SK-N-SH treated with all-trans-retinoic acid at 6 μM for 48 hours (cell line): ENCODE results near the gene CPEB1.

ENCODE experiments used
- ATAC-seq: fragments of 200-7000 bp; cut with Tn5 transposase; 3 replicates; pipeline ENCODE4 v1.9.1; 2020; ENCODE audit warnings: mild to moderate bottlenecking, moderate library complexity
- ARNTL ChIP-seq: fragments of 450-650 bp; formaldehyde crosslinking; IDR thresholded peaks from 2 replicates; pipeline ENCODE4 v1.5.0; 2020; ENCODE audit warnings: low read depth, mild to moderate bottlenecking, moderate library complexity, borderline replicate concordance
- BACH2 ChIP-seq: fragments of 250-450 bp; sonication (Bioruptor Pico); IDR thresholded peaks from 2 replicates; pipeline ENCODE4 v1.9.0; 2021; ENCODE audit warnings: mild to moderate bottlenecking, borderline replicate concordance
- CSDC2 ChIP-seq: fragments of 250-450 bp; sonication (Bioruptor Pico); IDR thresholded peaks from 2 replicates; pipeline ENCODE4 v1.5.0; 2020; ENCODE audit warnings: mild to moderate bottlenecking, moderate library complexity
- CSRNP3 ChIP-seq: fragments of 250-450 bp; sonication (Bioruptor Pico); IDR thresholded peaks from 2 replicates; pipeline ENCODE4 v1.5.1; 2021; ENCODE audit warnings: mild to moderate bottlenecking, moderate library complexity
- ESRRG ChIP-seq: fragments of 250-450 bp; sonication (Bioruptor Pico); IDR thresholded peaks from 2 replicates; pipeline ENCODE4 v1.6.1; 2021; ENCODE audit warnings: mild to moderate bottlenecking
- GLIS3 ChIP-seq: fragments of 250-450 bp; sonication (Bioruptor Pico); IDR thresholded peaks from 2 replicates; pipeline ENCODE4 v1.5.0; 2020; ENCODE audit warnings: mild to moderate bottlenecking, moderate library complexity
- ISL1 ChIP-seq: fragments of 250-450 bp; sonication (Bioruptor Pico); IDR thresholded peaks from 2 replicates; pipeline ENCODE4 v2.1.2; 2022; ENCODE audit warnings: mild to moderate bottlenecking, moderate library complexity
- PPARA ChIP-seq: fragments of 250-450 bp; sonication (Bioruptor Pico); IDR thresholded peaks from 2 replicates; pipeline ENCODE4 v1.5.0; 2020; ENCODE audit warnings: mild to moderate bottlenecking, borderline replicate concordance
- SNAI2 ChIP-seq: fragments of 250-450 bp; sonication (Bioruptor Pico); IDR thresholded peaks from 2 replicates; pipeline ENCODE4 v1.5.0; 2020; ENCODE audit warnings: mild to moderate bottlenecking, moderate library complexity
- TCF4 ChIP-seq: fragments of 250-450 bp; sonication (Bioruptor Pico); IDR thresholded peaks from 2 replicates; pipeline ENCODE4 v1.8.0; 2021; ENCODE audit warnings: mild to moderate bottlenecking, moderate library complexity, borderline replicate concordance
- TOX ChIP-seq: fragments of 250-450 bp; sonication (Bioruptor Pico); IDR thresholded peaks from 2 replicates; pipeline ENCODE4 v1.8.0; 2021; ENCODE audit warnings: mild to moderate bottlenecking, moderate library complexity, borderline replicate concordance
- ZC3H10 ChIP-seq: fragments of 250-450 bp; sonication (Bioruptor Pico); IDR thresholded peaks from 2 replicates; pipeline ENCODE4 v1.5.1; 2021; ENCODE audit warnings: mild to moderate bottlenecking, moderate library complexity
- ZFP3 ChIP-seq: fragments of 250-450 bp; sonication (Bioruptor Pico); IDR thresholded peaks from 2 replicates; pipeline ENCODE4 v1.5.0; 2020; ENCODE audit warnings: mild to moderate bottlenecking, moderate library complexity
- ZFP30 ChIP-seq: fragments of 450-650 bp; formaldehyde crosslinking; IDR thresholded peaks from 2 replicates; pipeline ENCODE4 v1.5.0; 2022; ENCODE audit warnings: mild to moderate bottlenecking, moderate library complexity
- ZNF565 ChIP-seq: fragments of 450-650 bp; formaldehyde crosslinking; conservative IDR thresholded peaks from 2 replicates; pipeline ENCODE4 v1.5.0; 2020; ENCODE audit warnings: low read depth, mild to moderate bottlenecking, moderate library complexity
- ZNF70 ChIP-seq: fragments of 450-650 bp; formaldehyde crosslinking; IDR thresholded peaks from 2 replicates; pipeline ENCODE4 v1.5.0; 2020; ENCODE audit warnings: mild to moderate bottlenecking, moderate library complexity
- ZNF8 ChIP-seq: fragments of 450-650 bp; formaldehyde crosslinking; IDR thresholded peaks from 2 replicates; pipeline ENCODE4 v1.5.0; 2020; ENCODE audit warnings: mild to moderate bottlenecking, moderate library complexity
- TF ChIP-seq, protein P1 (sequence below): fragments of 250-450 bp; sonication (Bioruptor Pico); IDR thresholded peaks from 2 replicates; pipeline ENCODE4 v1.8.0; 2020; ENCODE audit warnings: mild to moderate bottlenecking, moderate library complexity, borderline replicate concordance
- TF ChIP-seq, protein P2 (sequence below): fragments of 250-450 bp; sonication (Bioruptor Pico); IDR thresholded peaks from 2 replicates; pipeline ENCODE4 v1.8.0; 2021; ENCODE audit warnings: low read depth, mild to moderate bottlenecking, moderate library complexity, borderline replicate concordance
- TF ChIP-seq, protein P3 (sequence below): fragments of 250-450 bp; sonication (Bioruptor Pico); IDR thresholded peaks from 2 replicates; pipeline ENCODE4 v1.5.0; 2020; ENCODE audit warnings: mild to moderate bottlenecking, moderate library complexity
- TF ChIP-seq, protein P4 (sequence below): fragments of 250-450 bp; sonication (Bioruptor Pico); IDR thresholded peaks from 2 replicates; pipeline ENCODE4 v1.5.1; 2020; ENCODE audit warnings: low read depth, mild to moderate bottlenecking, moderate library complexity

Gene CPEB1

DNA sequence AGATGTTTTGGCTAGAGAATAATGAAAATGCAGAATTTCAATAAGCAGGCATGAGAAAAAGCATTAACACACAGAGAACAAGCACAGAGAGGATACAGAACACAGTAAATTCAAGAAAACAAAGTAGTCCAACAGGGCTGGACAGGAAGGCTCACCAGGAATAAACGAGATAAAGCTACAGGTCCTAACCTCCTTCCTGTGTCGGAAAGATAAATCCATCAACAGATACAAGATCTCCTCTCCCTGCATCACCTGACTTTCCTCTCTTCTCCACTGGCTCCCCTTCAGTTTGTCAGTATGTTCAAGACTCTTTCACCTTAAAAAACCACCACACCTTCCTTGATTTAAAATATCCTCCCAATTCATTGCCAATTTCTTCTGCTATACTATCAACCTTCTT, 11.4 kb downstream of the CPEB1 start:
- no peak for ATAC-seq

GRCh38 chr15:82630033-82630432, 17.1 kb downstream of the CPEB1 start:
- no peak for TF ChIP-seq TCF4 (CRISPR knock-in tag)
- TF ChIP-seq, protein P1, sequence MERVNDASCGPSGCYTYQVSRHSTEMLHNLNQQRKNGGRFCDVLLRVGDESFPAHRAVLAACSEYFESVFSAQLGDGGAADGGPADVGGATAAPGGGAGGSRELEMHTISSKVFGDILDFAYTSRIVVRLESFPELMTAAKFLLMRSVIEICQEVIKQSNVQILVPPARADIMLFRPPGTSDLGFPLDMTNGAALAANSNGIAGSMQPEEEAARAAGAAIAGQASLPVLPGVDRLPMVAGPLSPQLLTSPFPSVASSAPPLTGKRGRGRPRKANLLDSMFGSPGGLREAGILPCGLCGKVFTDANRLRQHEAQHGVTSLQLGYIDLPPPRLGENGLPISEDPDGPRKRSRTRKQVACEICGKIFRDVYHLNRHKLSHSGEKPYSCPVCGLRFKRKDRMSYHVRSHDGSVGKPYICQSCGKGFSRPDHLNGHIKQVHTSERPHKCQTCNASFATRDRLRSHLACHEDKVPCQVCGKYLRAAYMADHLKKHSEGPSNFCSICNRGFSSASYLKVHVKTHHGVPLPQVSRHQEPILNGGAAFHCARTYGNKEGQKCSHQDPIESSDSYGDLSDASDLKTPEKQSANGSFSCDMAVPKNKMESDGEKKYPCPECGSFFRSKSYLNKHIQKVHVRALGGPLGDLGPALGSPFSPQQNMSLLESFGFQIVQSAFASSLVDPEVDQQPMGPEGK: no peak
- no peak for TF ChIP-seq ESRRG
- TF ChIP-seq ZC3H10: no peak
- no peak for TF ChIP-seq ZNF8 (CRISPR knock-in tag)
- TF ChIP-seq ZFP3 (CRISPR knock-in tag): no peak
- TF ChIP-seq GLIS3: no peak
- no peak for TF ChIP-seq PPARA (CRISPR knock-in tag)
- no peak for TF ChIP-seq ZNF565 (CRISPR knock-in tag)
- no peak for ATAC-seq

More for the DNA sequence above, 11.4 kb downstream of the CPEB1 start:
- TF ChIP-seq CSRNP3 (CRISPR knock-in tag) (no peak), ZNF8 (CRISPR knock-in tag) (no peak), CSDC2 (no peak), ZFP30 (CRISPR knock-in tag) (no peak), GLIS3 (no peak), TCF4 (CRISPR knock-in tag) (no peak), ISL1 (CRISPR knock-in tag) (no peak), BACH2 (no peak), TOX (CRISPR knock-in tag) (no peak), ZNF70 (no peak), ARNTL (CRISPR knock-in tag) (no peak), ZC3H10 (no peak), ZFP3 (CRISPR knock-in tag) (no peak), ESRRG (no peak), SNAI2 (CRISPR knock-in tag) (no peak)
- TF ChIP-seq, protein P1: no peak
- TF ChIP-seq, protein P2, sequence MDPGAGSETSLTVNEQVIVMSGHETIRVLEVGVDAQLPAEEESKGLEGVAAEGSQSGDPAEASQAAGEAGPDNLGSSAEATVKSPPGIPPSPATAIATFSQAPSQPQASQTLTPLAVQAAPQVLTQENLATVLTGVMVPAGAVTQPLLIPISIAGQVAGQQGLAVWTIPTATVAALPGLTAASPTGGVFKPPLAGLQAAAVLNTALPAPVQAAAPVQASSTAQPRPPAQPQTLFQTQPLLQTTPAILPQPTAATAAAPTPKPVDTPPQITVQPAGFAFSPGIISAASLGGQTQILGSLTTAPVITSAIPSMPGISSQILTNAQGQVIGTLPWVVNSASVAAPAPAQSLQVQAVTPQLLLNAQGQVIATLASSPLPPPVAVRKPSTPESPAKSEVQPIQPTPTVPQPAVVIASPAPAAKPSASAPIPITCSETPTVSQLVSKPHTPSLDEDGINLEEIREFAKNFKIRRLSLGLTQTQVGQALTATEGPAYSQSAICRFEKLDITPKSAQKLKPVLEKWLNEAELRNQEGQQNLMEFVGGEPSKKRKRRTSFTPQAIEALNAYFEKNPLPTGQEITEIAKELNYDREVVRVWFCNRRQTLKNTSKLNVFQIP (CRISPR knock-in tag): no peak
- TF ChIP-seq, protein P3, sequence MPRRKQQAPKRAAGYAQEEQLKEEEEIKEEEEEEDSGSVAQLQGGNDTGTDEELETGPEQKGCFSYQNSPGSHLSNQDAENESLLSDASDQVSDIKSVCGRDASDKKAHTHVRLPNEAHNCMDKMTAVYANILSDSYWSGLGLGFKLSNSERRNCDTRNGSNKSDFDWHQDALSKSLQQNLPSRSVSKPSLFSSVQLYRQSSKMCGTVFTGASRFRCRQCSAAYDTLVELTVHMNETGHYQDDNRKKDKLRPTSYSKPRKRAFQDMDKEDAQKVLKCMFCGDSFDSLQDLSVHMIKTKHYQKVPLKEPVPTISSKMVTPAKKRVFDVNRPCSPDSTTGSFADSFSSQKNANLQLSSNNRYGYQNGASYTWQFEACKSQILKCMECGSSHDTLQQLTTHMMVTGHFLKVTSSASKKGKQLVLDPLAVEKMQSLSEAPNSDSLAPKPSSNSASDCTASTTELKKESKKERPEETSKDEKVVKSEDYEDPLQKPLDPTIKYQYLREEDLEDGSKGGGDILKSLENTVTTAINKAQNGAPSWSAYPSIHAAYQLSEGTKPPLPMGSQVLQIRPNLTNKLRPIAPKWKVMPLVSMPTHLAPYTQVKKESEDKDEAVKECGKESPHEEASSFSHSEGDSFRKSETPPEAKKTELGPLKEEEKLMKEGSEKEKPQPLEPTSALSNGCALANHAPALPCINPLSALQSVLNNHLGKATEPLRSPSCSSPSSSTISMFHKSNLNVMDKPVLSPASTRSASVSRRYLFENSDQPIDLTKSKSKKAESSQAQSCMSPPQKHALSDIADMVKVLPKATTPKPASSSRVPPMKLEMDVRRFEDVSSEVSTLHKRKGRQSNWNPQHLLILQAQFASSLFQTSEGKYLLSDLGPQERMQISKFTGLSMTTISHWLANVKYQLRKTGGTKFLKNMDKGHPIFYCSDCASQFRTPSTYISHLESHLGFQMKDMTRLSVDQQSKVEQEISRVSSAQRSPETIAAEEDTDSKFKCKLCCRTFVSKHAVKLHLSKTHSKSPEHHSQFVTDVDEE (CRISPR knock-in tag): no peak
- TF ChIP-seq, all 23 proteins: peak for 0

GRCh38 chr15:82625136-82625535, 22.0 kb downstream of the CPEB1 start:
- no peak for ATAC-seq
- no peak for TF ChIP-seq ZNF70
- TF ChIP-seq ZFP30 (CRISPR knock-in tag): no peak
- TF ChIP-seq TOX (CRISPR knock-in tag): no peak
- TF ChIP-seq, protein P1: no peak
- TF ChIP-seq ARNTL (CRISPR knock-in tag): no peak
- TF ChIP-seq GLIS3: no peak
- no peak for TF ChIP-seq ZFP3 (CRISPR knock-in tag)
- TF ChIP-seq, protein P4, sequence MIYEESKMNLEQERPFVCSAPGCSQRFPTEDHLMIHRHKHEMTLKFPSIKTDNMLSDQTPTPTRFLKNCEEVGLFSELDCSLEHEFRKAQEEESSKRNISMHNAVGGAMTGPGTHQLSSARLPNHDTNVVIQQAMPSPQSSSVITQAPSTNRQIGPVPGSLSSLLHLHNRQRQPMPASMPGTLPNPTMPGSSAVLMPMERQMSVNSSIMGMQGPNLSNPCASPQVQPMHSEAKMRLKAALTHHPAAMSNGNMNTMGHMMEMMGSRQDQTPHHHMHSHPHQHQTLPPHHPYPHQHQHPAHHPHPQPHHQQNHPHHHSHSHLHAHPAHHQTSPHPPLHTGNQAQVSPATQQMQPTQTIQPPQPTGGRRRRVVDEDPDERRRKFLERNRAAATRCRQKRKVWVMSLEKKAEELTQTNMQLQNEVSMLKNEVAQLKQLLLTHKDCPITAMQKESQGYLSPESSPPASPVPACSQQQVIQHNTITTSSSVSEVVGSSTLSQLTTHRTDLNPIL (CRISPR knock-in tag): no peak
- no peak for TF ChIP-seq CSDC2
- TF ChIP-seq, protein P2 (CRISPR knock-in tag): no peak
